GM12875 (cell line): ENCODE results near the gene DUSP22.
"Not testable (repeated sequence)": the region's sequence is repeated elsewhere in the genome, so short reads cannot be mapped to it uniquely, and the experiment has no call there.

ENCODE experiments used
- H3K4me3 ChIP-seq: one replicate; pipeline ENCODE4 v1.5.1; 2011; ENCODE audit warnings: low read depth, low read length, control low read depth
- CTCF ChIP-seq: IDR thresholded peaks from 2 replicates; pipeline ENCODE4 v1.5.1; 2011; ENCODE audit warnings: low read depth, mild to moderate bottlenecking, control low read depth, inconsistent platforms, low read length, moderate library complexity, borderline replicate concordance; ENCODE audit not compliant: insufficient read depth

DUSP22 gene

GRCh38 chr6:285030-285771 lies 7.1 kb upstream of the DUSP22 start:
- H3K4me3 ChIP-seq = no peak overlapping the region
- TF ChIP-seq CTCF = no peak

GRCh38 chr6:285902-286301 lies 6.4 kb upstream of the DUSP22 start:
- H3K4me3 ChIP-seq = not testable (repeated sequence)

GRCh38 chr6:286681-287488 lies 5.4 kb upstream of the DUSP22 start:
- no peak overlapping the region for H3K4me3 ChIP-seq
- TF ChIP-seq CTCF = no peak

GRCh38 chr6:287489-287860 lies 4.8 kb upstream of the DUSP22 start:
- TF ChIP-seq CTCF = no peak
- no peak overlapping the region for H3K4me3 ChIP-seq

- no peak for TF ChIP-seq CTCF
Observed at GRCh38 chr6:288866-289265, 3.4 kb upstream of the DUSP22 start.

GRCh38 chr6:290111-290922 lies 2.0 kb upstream of the DUSP22 start:
- peak overlapping the region; percentile 0 for H3K4me3 ChIP-seq
- TF ChIP-seq CTCF = no peak

More at GRCh38 chr6:288866-289265, 3.4 kb upstream of the DUSP22 start:
- no peak overlapping the region for H3K4me3 ChIP-seq

GRCh38 chr6:291204-291696 lies 1.0 kb upstream of the DUSP22 start:
- peak overlapping the region; percentile 75 for H3K4me3 ChIP-seq
- no peak for TF ChIP-seq CTCF
